Nephron (organoid): ENCODE data around the gene TNIK.

ENCODE experiments used
- H3K27ac Mint-ChIP-seq, 3 experiments: 2 replicates each; pipeline ENCODE4 v1.8.0; 2020; ENCODE audit warnings: mixed read lengths in 3 of 3, mild to moderate bottlenecking in 2 of 3, moderate library complexity in 1 of 3
- H3K27me3 Mint-ChIP-seq: 2 replicates; pipeline ENCODE4 v1.8.0; 2021; ENCODE audit warnings: low read depth, mild to moderate bottlenecking, moderate library complexity, mixed read lengths
- H3K36me3 Mint-ChIP-seq: 2 replicates; pipeline ENCODE4 v1.8.0; 2020; ENCODE audit warnings: low read depth, mixed read lengths
- H3K4me1 Mint-ChIP-seq: 2 replicates; pipeline ENCODE4 v1.8.0; 2020; ENCODE audit warnings: mixed read lengths
- H3K4me3 Mint-ChIP-seq, 3 experiments: 2 replicates each; pipeline ENCODE4 v1.8.0; 2020; ENCODE audit warnings: mild to moderate bottlenecking in 3 of 3, mixed read lengths in 3 of 3, moderate library complexity in 2 of 3
- H3K9me3 Mint-ChIP-seq: 2 replicates; pipeline ENCODE4 v1.8.0; 2020; ENCODE audit warnings: mixed read lengths
- TF ChIP-seq, protein P1 (sequence below), 3 experiments: fragments of 200-600 bp; sonication (generic); IDR thresholded peaks; one replicate each; pipeline ENCODE4 v1.5.0; 2021; ENCODE audit warnings: antibody characterized with exemption in 3 of 3; ENCODE audit not compliant: unreplicated experiment in 3 of 3

TNIK gene

DNA sequence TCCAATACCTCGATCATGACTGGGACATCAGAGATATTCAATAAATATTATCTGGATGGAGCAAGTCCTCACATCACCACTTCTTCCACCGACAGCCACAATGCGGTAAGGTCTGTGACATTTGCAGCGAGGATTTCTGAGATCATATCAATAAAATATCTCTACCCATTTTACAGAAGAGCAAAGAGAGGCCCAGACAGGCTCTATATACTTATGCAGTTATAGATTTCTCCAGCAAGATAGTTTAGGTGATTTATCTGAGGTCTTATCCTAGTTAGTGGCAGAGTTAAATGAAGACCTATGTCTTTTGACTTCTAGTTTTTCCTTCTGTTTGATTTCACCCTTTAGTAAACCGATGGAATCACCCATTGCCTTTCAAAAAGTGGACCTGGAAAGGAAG lies 81.6 kb downstream of the TNIK start:
- Mint-ChIP-seq H3K9me3 (no peaks in the 10 kb centered on the region), H3K27ac (no peak overlapping the region), H3K36me3 (no peaks in the 10 kb centered on the region), H3K27me3 (no peaks in the 10 kb centered on the region), H3K4me1 (peaks cover 53% of the 10 kb centered on the region), H3K4me3 (no peak overlapping the region)
- TF ChIP-seq, protein P1, sequence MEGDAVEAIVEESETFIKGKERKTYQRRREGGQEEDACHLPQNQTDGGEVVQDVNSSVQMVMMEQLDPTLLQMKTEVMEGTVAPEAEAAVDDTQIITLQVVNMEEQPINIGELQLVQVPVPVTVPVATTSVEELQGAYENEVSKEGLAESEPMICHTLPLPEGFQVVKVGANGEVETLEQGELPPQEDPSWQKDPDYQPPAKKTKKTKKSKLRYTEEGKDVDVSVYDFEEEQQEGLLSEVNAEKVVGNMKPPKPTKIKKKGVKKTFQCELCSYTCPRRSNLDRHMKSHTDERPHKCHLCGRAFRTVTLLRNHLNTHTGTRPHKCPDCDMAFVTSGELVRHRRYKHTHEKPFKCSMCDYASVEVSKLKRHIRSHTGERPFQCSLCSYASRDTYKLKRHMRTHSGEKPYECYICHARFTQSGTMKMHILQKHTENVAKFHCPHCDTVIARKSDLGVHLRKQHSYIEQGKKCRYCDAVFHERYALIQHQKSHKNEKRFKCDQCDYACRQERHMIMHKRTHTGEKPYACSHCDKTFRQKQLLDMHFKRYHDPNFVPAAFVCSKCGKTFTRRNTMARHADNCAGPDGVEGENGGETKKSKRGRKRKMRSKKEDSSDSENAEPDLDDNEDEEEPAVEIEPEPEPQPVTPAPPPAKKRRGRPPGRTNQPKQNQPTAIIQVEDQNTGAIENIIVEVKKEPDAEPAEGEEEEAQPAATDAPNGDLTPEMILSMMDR (IDR thresholded peaks at IDR 0.05; ENCODE audit: unreplicated experiment in 3 of 3): no peak

DNA sequence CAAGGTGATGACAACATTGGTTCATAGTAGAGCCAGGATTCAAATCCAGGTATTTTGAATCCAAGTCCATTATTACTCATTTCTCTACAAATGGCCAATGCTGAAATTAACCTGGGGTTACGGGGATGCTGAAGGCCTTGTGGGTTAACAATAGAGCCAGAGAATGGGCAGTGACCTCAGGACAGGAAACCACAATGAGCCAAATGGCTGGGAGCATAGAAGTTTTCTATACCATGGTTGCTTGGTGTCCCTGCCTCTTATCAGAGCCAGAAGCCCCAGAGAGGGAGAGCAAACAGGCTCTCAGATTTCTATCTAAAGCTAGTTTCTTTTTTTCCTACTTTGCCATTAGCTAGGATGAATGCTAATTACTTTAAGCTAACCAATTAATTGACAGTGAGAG lies 82.3 kb downstream of the TNIK start:
- no peak overlapping the region for H3K4me3 Mint-ChIP-seq
- H3K4me1 Mint-ChIP-seq: peaks cover 46% of the 10 kb centered on the region
- TF ChIP-seq, protein P1 (IDR thresholded peaks at IDR 0.05; ENCODE audit: unreplicated experiment in 3 of 3): no peak
- H3K27ac Mint-ChIP-seq: no peak overlapping the region
- no peaks in the 10 kb centered on the region for H3K9me3 Mint-ChIP-seq
- H3K27me3 Mint-ChIP-seq: no peaks in the 10 kb centered on the region
- H3K36me3 Mint-ChIP-seq: no peaks in the 10 kb centered on the region

DNA sequence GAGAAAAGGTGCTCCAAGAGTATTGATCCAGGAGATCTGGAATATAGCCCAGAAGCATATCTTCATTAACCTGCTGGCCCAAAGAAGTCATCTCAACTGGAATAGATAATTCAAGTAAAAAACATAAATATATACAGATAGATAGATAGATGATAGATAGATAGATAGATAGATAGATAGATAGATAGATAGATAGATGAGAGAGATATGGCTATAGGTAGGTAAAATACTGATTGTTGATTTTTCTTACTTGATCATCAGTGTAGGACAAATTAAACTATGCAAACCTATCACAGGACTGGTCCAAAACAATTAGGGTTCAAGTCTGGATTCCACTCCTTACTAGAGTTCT lies 83.6 kb downstream of the TNIK start:
- H3K27me3 Mint-ChIP-seq: no peaks in the 10 kb centered on the region
- no peak overlapping the region for H3K4me3 Mint-ChIP-seq
- no peaks in the 10 kb centered on the region for H3K36me3 Mint-ChIP-seq
- H3K4me1 Mint-ChIP-seq: peaks cover 38% of the 10 kb centered on the region
- TF ChIP-seq, protein P1 (IDR thresholded peaks at IDR 0.05; ENCODE audit: unreplicated experiment in 3 of 3): no peak
- no peaks in the 10 kb centered on the region for H3K9me3 Mint-ChIP-seq
- peak overlapping the region in 1 of 3 experiments; percentile 92 for H3K27ac Mint-ChIP-seq

DNA sequence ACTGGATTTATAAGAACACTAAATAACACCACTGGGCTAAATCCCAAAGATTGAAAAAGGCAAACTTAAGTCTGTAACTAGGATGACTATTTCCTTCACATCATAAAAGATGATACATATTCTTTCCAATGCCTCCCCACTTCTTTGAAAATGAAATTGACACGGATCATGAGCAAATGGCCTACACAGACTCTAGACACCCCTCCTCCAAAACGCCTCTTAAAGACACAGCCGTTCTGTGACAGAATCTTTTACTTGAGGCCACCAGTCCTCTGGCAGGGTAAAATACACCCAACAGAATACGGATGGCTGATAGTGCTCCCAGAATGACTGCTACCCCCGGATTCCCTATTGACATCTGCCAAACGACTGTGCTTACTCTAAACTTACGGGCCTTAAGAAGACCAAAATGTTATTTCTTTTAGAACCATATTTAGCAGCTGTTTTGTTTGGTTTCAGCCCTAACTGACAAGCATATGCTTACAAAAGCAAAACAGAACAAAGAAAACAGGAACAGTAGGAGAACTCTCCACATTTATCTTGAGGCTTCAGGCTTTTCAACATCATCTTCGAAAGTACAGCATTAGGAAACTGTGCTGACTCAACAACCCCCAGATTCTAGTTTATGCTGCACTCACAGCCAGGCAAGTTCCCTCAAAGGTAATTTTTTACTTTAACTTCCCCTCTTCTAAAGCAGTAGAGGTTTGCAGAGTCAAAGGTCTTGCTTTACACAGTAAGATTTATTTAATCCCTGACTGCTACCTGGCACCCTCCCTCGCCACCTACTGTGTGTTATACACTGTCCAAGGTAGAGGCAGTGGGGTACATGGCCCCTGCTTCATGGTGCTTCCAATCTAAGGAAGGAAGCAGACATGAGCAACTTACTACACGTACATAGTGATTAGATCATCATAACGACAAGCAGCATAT lies 84.3 kb downstream of the TNIK start:
- no peaks in the 10 kb centered on the region for H3K36me3 Mint-ChIP-seq
- no peaks in the 10 kb centered on the region for H3K27me3 Mint-ChIP-seq
- TF ChIP-seq, protein P1 (IDR thresholded peaks at IDR 0.05; ENCODE audit: unreplicated experiment in 3 of 3): no peak
- H3K27ac Mint-ChIP-seq: peak overlapping the region in 1 of 3 experiments; percentile 92
- H3K9me3 Mint-ChIP-seq: no peaks in the 10 kb centered on the region
- peaks cover 38% of the 10 kb centered on the region for H3K4me1 Mint-ChIP-seq
- peak overlapping the region in 1 of 3 experiments; percentile 22 for H3K4me3 Mint-ChIP-seq

DNA sequence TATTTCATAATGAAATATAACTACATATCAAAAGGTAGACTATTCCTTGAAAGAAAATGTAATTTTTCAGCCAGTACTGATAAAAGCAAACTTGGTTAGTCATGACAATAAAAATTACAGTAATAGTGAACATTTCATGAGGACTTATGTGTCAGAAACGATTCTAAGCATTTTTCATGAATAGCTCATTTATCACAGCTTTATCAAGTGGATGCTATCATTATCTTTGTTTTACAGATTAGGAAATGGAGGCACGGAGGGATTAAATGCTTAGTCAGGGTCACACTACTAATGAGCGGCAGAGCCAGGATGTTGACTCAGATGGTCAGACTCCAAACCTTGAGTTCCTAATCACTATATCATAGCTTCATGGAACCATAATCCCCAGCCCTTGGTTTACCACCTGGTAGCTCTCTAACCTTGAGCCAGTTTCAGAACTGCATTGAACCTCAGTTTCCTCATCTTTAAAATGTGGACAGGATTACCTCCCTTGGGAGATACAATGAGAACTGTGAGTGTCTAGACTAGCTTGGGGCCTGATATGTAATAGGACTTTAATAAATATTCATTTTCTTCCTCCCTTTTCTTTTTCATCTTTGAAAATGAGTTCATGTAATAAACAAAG lies 85.4 kb downstream of the TNIK start:
- Mint-ChIP-seq H3K9me3 (no peaks in the 10 kb centered on the region), H3K4me3 (no peak overlapping the region), H3K27me3 (no peaks in the 10 kb centered on the region), H3K4me1 (peaks cover 35% of the 10 kb centered on the region), H3K27ac (peak overlapping the region in 1 of 3 experiments; percentile 92), H3K36me3 (no peaks in the 10 kb centered on the region)
- TF ChIP-seq, protein P1 (IDR thresholded peaks at IDR 0.05; ENCODE audit: unreplicated experiment in 3 of 3): no peak
